OCI-M2 (cell line): Measurements from ENCODE around the gene CASKIN2.

Experiments used
- DNase-seq: peaks from one replicate; lab custom pipeline; 2025; ENCODE audit not compliant: unreplicated experiment; lab: John Stamatoyannopoulos, UW

CASKIN2 gene

GRCh38 chr17:75547091-75547490 lies 31.8 kb upstream of the CASKIN2 start:
- DNase-seq = no peak

DNA sequence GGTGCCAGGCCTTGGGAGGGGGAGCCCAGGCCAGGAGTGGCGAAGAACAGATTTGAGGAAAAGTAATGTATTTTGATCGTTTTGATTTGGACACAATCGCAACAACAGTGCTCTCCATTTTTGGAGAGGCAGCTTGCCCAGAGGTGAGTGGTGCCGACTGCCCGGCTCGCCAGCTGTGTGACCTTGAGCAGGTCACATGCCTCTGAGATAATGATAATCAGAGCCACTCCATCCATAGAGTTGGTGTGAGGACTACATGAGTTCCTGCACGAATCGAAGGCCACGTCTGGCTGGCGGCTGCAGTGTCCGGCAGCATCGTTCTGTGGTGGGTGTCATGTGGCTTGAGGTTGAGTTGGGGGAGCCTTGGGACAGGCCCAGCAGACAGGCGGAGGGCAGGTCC lies 30.8 kb upstream of the CASKIN2 start:
- no peak for DNase-seq

- DNase-seq = no peak
Observed at GRCh38 chr17:75544250-75544649, 28.9 kb upstream of the CASKIN2 start.

DNA sequence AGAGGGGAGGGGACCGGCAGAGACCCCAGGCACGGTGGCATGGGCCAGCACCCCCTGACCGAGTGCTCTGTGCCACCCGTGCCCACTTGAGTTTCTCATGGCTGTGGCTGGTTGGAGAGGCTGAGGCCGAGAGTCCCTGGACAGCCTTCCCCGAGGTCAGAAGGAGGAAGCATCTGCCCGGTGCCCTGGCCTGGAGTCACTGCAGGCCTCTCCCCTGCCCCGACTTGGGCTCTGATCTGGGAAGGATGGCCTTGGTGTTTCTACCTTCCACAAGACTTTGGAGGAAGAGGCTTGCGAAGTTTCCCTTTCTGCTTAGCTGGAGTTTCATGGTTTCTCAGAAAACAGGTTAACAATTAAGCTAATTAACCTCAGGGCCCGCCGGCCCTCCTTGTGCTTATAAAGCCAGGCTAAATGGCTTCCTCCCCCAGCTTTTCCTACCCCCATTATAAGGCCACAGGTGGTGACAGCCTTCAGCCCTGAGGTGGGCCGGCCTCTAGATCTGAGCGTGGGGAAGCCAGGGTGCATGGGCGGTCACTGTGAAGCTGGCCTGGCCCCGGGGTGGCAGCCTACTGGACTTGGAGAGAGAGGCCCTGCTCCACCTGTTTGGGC lies 27.5 kb upstream of the CASKIN2 start:
- DNase-seq = no peak

- DNase-seq = no peak
Observed at GRCh38 chr17:75542229-75542628, 26.9 kb upstream of the CASKIN2 start.

DNA sequence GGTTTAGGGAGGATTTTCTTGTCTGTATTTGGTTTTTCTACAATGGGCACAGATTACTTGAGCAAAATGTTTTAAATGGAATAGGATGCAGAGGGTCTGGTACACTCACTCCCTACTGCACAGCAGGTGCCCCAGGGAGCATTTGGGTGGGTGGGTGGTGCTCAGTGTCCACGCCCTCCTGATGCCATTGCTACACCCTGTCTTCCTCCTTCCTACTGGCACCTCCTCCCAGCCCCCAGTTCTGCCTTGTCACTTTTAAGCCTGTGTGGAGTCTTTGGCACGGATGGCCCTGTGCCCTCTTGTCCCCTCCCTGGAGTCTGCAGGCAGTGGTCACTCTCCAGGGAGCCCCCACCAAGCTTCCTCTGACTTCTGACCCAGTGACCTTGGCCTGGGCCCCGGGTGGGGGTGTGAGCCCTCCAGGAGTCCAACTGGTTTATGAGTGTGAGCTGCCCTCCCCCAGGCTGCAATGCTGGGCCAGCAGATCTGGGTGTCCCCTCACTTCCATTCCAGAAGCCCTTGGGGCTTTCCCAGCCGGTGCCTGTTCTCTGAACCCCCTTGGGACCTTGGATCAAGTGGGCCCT lies 25.7 kb upstream of the CASKIN2 start:
- no peak for DNase-seq

DNA sequence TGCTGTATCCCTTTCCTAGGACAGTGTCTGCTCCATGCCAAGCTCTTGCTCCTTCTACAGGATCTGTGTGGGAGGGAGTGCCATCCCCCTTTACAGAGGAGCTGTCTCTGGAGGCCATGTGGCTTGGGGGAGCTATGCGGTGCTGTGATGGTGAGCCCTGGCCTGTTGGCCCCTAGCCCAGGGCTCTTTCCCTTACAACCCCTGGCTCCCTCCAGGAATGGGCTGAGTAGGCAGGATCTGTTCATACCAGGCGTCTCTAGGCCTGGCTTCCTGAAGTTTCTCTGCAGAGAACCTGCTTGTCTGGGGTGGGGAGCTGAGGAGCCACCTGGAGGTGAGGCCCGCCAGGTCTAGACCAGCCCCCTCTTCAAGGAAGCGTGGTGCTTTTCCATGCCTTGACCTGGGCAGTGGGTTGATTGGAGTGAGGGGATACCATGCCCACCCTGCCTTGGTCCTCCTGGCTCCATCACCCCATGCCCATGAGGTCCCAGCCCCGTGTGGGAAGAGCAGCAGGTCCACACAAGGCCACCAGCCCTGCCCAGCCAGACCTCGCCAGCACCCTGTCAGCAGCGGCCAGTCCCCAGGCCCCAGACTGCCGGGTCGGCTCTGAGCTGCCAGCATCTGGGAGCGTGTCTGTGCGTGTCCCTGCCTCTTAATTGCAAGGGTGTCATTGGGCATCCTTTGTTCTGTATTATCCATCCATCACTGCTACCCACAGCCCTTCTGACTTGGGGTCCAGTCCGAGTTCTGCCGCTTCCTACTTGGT lies 24.8 kb upstream of the CASKIN2 start:
- DNase-seq = no peak

GRCh38 chr17:75536366-75536765 lies 21.0 kb upstream of the CASKIN2 start:
- no peak for DNase-seq

DNA sequence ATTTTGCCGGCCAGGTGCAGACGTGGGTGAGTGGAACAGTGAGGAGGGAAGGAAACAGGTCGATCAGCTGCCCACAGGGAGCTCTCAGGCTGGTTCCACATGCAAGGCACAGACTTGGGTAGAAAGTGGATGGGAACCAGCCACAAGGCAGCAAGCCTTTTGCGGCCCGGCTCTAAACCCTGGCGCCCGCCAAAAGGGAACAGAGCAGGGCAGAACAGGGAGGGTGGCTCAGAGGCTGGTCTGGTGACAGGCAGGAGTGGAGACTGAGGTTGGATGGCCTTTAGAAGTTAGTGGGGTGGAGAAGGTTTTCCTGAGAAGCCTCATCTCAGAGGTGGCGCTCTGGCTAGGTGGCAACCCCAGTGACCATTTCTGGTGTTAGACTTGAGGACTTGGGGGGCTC lies 20.5 kb upstream of the CASKIN2 start:
- no peak for DNase-seq

DNA sequence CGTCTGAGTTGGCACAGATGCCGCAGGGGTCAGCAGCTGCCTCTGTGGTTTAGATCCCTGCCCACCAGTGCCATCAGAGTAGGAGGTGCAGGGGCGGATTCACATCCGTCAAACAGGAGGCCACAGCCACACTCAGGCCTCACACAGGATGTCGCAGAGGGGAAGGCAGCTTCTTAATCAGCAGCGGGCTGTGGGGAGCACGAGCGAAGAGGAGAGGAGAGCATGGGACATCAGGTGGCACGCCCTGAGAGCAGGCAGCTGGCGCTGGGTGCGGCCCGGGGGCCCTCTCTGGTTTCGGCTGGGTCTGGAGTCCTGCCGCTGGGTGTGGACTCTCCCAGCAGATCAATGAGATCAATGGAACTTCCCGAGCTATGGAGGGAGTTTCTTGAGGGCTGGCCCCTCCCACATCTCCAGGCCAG lies 19.8 kb upstream of the CASKIN2 start:
- no peak for DNase-seq

DNA sequence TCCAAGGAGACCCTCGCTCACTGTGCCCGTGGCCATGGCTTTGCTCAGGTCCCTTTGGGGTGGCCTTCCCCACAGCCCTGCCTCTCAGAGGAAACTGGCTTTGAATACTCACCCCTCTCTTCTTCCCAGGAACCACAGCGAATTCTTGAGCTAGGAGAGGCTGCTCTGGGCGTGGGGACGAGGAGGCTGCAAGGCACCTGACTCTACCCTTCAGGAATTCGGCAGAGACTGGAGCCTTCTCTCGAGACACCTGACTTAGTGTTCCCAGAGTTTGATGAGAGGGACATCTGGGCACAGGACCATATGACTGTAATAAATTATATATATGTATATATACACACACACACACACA lies 16.4 kb upstream of the CASKIN2 start:
- DNase-seq = no peak

DNA sequence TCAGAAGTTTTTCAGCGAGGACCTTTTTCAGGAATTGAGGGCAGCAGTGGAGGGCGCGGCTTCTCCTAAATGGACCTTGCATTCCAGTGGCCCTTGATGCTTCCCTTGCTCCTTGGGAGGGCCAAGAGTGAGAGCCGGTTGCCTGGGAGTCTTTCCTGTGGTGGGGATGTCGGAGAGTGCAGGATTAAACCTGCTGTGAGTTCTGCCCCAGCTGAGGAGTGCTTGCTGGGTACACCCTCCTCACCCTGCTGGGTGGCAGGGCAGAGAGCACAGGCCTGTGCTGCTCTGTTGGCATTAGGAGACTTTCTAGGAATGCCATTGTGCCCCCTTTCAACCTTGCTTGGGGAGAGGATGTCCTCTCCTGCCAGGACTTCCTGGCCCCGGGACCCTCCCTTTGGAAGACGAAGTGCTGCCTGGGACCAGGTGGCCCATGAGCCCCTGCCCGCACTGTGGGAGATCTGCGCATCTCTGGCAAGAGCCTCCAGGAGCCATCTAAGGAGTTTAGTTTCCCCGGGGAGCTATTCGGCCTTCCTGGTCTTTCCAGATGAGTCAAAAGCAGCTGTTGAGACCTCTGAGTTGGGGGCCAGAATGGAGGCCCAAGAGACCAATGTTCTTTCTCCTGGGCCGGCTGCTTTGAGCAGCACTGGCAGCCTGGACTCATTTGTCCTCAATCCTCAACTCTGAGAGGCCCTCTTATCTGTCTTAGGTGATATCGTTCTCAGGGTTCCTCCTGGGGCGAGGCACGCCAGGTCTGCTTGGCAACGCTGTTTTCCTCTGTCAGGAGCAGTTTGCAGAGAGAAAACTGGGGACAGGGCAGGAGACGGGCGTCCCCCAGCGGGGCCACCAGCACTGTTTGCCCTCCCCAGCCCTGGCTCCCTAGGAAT lies 15.7 kb upstream of the CASKIN2 start:
- no peak for DNase-seq

DNA sequence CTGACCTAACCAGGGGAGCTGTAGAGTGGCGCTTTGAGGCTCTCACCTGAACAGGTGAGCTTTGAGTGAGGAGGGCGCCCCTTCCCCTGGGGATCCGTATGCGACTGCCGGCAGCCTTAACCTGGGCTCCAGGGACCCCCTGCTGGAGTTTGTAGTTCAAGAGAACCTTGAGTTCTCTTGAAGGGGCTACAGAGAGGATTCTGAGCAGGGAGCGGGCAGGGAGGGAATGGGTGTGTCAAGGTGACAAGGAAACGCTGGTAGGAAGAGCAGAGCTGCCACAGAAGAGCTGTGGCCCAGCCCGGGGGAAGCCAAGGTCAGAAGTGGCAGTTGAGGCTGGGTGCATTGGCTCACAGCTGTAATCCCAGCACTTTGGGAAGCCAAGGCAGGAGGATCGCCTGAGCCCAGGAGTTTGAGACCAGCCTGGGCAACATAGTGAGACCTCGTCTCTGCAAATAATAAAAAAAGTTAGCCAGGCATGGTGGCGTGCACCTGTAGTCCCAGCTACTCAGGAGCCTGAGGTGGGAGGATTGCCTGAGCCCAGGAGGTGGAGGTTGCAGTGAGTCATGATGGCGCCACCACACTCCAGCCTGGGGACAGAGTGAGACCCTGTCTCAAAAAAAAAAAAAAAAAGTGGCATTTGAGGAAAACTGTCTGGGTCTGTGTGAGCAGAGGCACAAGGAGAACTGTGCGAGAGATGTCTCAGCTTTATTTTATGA lies 11.4 kb upstream of the CASKIN2 start:
- no peak for DNase-seq

GRCh38 chr17:75525806-75526554 lies 10.6 kb upstream of the CASKIN2 start:
- DNase-seq = no peak

GRCh38 chr17:75524970-75525805 lies 9.9 kb upstream of the CASKIN2 start, which contains the start of gene LLGL2:
TSS of gene LLGL2 (plus strand) at chr17:75525697. CDS start at chr17:75543427, 17,730 bp downstream.
- DNase-seq = no peak

- DNase-seq = no peak
Observed at GRCh38 chr17:75524269-75524969, 9.1 kb upstream of the CASKIN2 start.

DNA sequence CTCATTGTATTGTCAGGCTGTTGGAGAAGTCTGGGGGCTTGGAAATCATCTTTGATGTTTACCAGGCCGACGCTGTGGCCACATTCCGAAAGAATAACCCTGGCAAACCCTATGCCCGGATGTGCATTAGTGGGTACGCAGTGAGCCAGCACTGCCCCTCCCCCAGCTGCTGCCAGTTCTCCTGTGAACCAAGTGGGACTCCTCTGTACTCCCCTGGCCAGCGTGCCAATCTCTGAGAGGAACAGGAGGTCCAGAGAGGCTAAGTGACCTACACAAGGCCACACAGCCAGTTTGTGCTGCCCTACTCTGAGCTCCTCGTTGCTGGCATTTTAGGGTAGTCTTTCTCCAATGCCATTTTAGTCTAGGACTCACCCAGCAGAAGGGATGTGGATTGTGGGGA lies 8.3 kb upstream of the CASKIN2 start:
- no peak for DNase-seq

- no peak for DNase-seq
Observed at GRCh38 chr17:75521951-75522727, 6.8 kb upstream of the CASKIN2 start.
